NCI-H2196 (cell line): ENCODE data around the gene CRISPLD2.
"Not testable (repeated sequence)": the region's sequence is repeated elsewhere in the genome, so short reads cannot be mapped to it uniquely, and the experiment has no call there.

Source experiments
- DNase-seq: peaks from one replicate; lab custom pipeline; 2025; ENCODE audit not compliant: unreplicated experiment; lab: John Stamatoyannopoulos, UW

CRISPLD2 gene

DNA sequence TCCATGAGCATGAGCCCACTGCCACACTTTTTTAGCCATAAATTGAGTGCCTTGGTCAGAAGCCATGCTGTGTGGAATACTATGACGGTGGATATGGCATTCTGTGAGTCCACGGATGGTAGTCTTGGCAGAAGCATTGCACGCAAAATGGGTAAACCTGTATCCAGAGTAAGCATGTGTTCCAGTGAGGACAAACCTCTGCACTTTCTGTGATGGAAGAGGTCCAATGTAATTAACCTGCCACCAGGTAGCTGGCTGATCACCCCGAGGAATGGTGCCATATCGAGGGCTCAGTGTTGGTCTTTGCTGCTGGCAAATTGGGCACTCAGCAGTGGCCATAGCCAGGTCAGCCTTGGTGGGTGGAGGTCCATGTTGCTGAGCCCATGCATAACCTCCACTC, 37.0 kb downstream of the CRISPLD2 start:
- not testable (repeated sequence) for DNase-seq

DNA sequence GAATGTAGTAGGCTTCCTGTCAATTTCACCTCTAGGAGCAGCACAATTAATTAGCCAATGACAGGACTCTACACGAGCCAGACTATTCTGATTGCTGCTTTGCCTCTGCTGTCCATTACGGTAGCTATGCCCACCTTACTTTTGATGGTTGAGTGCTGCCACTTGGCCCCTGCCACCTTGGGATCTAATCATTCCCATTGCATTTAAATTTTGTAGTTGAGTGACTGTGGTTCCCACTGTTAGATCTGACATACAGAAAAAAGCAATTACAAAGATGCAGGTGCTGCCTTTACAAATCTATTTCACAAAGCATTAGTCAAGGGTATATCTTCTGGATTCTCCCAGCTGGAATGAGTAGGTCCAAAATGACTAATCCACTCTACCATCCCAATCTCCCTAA, 39.9 kb downstream of the CRISPLD2 start:
- no peak for DNase-seq

DNA sequence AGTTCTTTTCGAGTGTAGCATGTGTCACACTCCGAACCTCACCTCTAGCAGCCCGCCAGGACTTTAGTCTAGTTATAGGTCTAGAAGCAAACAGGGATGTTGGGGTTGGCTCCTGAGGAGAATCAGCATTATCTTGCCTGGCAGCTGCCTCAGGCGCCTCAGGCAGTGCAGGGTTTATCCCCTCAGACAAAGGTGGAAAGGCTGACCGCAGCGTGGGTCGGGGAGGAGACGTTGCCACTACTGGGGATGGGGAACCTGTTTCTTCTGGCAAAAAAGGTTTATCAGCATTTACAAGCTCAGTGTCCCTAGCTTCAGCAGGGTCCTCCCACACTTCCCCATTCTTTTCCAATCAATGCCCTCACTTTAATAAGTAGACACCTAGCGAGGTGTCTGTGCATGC, 40.6 kb downstream of the CRISPLD2 start:
- DNase-seq: no peak

DNA sequence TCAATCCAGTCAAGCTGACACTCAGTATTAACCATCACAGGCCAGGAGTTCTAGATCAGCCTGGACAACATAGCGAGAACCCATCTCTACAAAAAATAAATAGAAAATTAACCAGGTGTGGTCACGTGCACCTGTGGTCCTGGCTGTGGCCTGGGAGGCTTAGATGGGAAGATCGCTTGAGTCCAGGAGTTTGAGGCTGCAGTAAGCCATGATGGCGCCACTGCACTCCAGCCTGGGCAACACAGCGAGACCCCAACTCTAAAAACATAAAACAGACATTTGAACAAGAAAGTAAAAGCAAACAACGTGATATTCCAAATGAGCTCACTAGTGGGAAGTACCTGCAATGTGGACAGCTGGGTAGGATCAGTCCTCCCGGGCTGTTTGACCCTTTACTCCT, 41.9 kb downstream of the CRISPLD2 start:
- DNase-seq: no peak

DNA sequence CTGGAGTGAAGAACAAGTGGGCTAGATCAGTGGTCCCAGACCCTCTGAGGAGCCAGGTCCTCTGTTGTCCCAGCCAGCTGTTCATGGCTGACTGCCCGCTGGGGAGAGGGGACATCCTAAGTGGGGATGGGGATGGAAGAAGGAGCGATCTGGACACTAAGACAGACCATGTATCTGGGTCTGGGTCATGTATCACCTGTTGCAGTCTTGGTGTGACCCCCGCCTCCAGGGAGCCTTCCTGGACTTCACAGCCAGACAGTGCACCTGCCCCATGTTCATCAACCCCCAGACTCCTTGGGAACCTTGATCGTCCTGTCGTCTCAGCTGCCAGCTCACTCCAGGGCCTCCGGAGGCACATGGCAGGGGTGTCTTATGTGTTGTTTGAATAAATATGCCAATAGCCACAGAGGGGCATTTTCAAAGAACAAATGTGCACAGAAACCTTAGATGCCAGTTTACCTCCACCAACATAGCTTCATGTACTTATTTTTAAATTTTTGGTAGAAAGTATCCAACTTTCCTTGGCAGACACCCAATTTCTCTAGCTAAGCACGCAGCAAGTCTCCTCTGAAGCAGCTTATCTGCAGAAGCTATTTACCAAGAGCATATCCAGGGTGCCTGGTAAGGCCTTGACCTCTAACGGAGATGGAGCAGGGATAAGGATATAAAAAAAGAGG, 43.2 kb downstream of the CRISPLD2 start:
- no peak for DNase-seq

DNA sequence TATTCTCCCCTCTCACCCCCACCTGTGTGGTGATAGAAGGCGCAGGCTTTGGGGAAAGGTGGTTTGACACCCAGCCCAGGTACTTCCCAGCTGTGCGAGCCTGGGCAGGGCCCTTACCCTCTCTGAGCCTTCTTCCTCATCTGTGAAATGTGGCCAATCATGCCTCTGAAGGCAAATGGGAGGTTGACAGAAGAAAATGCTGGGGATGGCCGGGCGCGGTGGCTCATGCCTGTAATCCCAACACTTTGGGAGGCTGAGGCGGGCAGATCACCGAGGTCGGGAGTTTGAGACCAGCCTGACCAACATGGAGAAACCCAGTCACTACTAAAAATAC, 43.7 kb downstream of the CRISPLD2 start:
- no peak for DNase-seq

DNA sequence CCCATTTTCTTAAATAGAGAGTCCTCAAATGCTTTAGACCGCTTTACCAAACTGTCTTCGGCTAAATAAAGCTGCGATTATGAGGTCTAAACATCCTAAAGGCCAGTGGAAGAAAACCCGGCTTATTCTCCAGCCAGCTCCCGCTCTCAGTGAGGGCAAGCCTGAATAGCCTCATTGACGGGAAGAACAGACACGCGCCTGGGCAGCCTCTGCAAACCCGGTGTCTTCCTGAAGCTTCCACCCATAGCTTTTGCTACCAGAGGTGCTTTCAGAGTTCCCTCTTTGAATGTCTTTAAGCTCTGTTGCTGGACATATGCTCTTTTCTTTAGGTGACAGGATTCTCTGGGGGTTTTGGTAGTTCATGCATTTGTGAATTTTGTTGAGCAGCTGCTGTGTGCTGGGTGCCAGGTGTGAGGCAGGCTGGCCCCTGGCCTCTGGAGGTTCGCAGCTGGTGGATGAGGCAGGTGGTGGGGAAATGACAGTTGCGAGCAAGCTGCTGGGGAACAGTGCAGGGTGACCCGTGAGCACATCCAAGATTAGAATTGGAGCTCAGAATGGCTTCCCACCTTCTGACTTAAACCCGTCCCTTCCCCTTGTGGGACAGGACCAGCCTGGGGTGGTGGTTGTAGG, 44.7 kb downstream of the CRISPLD2 start:
- no peak for DNase-seq

DNA sequence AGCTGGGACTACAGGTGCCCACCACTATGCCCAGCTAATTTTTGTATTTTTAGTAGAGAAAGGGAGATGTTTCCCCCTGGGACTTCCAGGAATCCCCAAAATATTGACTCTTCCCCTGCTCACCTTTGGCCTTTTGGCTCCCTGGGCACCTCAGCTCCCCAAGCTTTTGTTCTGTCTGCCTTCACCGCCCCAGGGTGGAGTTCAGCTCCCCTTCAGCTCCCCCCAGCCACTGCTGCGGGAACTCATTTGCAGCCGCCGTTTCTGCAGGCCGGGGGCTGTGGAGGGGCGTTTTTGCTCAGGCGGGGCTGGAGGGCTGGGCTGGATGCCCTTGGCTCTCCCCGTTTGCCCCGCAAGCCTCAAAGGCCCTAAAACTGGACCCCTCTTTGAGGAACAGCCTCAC, 47.9 kb downstream of the CRISPLD2 start:
- DNase-seq: no peak

DNA sequence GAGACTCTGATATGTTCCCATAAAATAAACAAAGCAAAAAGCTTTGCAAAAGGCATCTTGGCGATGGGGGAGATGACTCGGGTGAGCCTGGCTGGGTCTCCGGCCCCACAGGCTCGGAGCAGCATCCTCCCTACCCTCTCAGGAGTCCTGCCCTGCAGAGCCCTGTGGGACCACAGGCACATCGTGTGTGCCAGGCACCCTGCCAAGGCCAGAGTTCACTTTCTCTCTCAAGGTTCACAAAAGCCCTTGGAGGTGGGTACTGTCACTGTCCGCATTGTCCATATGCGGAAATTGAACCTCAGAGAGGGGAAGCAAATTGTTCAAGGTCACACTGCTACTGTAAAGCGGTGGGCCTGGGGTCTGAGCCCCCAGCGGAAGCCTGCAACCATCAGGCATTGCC, 48.5 kb downstream of the CRISPLD2 start:
- no peak for DNase-seq

DNA sequence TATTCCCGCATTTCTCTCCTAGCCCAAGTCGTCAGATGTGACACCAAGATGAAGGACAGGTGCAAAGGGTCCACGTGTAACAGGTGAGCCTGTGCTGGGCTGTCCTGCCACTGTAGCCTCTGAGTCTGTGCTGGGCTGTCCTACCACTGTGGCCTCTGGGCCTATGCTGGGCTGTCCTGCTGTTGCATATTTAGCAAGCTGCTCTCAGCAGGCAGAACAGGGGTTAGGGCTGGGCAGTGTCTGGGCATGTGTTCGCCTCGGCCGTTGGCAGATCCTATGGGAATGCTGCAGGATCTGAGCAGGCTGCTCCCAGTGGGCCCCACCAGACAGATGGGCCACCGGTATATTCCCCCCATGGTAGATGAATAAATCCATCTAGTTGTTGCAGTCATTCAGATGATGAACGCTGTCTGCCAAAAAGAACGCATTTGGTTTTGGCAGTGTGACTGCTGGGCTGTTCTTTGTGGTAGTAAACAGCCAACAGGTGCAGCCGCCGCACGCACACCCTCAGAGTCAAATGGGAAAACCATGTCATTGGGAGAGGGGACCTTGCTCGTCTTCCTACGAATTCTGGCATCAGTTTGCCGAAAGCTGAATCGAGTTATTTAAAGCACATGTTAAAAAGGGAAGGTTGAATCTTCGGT, 49.2 kb downstream of the CRISPLD2 start:
- DNase-seq: no peak

DNA sequence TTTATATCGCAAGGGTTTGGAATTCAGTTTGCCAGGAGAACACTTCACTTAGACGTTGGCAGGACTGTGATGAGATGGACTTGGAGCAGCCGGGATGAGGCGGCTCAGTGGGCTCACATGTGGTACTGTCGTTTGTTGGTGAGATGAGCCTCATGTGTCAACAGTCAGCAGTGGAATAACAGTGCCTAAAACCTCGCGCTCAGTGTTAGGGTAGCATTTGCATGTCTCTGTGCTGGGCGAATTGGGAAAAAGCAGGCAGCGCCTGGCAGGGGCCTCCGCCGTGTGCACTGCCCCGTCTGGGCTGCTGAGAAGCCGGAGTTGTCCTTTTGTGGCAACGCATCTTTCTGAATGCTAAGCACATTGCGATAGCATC, 49.7 kb downstream of the CRISPLD2 start:
- DNase-seq: no peak

DNA sequence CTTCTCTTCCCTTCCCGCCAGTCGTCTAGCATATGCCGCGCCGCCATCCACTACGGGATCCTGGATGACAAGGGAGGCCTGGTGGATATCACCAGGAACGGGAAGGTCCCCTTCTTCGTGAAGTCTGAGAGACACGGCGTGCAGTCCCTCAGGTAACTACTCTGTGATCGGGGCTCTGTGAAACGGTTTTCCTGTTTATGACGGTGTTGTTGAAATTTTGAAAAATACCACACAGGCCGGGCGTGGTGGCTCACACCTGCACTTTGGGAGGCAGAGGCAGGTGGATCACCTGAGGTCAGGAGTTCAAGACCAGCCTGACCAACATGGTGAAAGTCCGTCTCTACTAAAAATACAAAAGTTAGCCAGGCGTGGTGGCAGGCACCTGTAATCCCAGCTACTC, 53.2 kb downstream of the CRISPLD2 start:
- DNase-seq: not testable (repeated sequence)

DNA sequence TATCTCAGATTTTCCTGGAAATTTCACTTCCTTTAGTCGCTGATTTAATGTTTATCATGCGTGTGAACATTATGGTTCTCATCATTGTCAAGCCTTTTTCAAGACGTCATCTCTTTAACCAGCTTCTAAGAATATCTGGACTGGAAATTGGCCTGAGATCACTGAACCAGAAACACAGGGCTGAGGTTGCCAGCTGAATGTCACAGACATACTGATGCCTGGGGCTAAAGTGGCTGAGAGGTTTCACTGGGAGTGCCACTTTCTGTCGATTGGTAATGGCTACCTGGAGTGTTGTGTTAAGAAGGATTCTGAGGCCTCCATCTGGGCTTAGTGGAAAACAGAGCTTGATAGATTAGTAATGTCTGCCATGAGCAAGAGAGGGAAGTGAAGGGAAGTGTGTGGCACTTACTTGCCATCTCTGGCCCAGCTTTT, 54.2 kb downstream of the CRISPLD2 start:
- DNase-seq: no peak

DNA sequence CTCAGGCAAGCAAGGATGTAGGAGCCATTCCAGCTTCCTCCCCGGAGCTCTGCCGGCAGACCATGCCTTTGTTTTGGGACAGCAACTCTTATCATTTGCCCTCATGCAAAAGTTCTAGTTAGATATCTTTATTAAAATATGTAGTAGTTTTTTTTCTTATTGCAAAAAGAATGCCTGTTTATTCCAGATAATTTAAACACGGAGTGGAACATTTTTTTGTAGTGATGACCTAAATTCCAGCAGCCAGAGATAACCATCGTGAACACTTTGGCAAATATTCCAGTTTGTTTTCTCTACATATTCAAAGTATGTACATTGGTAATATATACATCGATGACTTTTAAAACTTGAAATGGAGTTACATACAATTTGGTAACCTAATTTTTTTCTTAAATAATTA, 54.8 kb downstream of the CRISPLD2 start:
- DNase-seq: no peak

DNA sequence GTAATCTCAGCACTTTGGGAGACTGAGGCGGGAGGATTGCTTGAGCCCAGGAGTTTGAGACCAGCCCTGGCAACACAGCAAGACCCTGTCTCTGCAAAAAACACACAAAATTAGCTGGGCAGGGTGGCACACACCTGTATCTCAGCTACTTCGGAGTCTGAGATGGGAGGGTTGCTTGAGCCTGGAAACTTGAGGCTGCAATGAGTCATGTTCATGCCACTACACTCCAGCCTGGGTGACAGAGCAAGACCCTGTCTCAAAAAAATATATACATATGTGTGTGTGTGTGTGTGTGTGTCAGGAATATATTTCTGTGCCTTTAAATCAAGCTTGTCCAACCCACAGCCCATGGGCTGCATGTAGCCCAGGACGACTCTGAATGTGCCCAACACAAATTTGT, 55.2 kb downstream of the CRISPLD2 start:
- no peak for DNase-seq

DNA sequence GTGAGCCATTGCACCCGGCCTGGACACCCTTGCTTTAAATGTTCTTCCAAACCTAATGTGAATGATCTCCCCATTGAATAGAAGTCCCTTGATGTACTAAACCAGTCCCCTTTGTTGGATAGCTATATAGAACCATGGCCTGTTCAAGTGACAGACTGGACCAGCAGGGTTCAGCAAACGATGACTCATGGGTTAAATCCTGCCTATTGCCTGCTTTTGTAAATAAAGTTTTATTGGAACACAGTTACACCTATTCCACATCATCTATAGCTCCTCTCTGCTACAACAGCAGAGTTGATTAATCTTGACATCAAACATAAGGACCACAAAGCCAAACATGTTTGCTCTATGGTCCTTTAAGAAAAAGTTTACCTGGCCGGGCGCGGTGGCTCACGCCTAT, 56.1 kb downstream of the CRISPLD2 start:
- DNase-seq: no peak

DNA sequence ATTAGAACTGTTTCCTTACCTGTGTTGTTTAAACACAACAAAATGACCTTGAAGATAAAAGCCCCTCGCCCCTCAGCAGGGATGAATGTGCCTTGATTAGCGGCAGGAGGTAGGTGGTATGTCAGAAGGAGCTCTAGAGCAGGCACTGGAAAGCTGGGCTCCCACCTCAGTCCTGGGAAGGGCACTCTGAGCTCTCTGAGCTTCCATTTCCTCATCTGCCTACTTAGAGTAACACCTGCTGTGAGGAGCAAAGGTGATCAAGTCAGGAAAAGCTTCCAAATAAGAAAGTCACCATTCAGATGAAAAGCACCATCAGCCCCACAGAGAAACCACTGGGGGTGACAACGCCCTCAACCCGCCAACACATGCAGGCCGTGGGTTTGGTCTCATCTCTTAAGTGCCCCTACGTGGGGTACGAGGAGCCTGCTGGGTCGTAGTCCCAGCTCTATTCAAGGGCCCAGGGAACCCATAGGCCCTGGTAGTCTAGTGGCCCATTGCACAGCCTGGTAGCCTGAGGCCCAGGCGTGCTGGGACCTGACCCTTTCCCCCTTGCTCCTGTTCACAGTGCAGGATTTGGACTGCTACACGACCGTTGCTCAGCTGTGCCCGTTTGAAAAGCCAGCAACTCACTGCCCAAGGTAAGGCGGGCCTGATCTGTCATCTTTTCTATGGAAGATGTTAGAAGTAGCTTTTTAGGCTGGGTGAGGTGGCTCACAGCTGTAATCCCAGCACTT, 57.3 kb downstream of the CRISPLD2 start:
- no peak for DNase-seq

DNA sequence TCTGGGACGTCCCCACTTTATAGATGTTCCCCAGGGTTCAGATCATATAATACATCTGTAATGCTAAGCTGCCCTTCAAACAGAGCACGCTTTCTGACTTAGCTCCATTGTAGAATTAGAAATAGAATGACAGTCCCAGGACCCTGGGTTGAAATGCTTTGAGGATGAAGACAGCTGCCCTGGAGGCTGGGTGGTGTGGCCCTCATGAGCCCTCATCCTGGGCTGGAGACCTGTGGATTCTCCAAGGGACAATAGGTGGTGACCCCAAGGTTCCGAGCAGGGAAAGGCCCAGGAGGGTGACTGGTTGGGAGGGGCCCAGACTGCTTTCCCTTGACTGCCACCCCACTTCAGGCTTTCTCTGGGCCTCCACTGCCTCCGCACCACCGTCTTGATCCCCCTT, 59.0 kb downstream of the CRISPLD2 start:
- no peak for DNase-seq

DNA sequence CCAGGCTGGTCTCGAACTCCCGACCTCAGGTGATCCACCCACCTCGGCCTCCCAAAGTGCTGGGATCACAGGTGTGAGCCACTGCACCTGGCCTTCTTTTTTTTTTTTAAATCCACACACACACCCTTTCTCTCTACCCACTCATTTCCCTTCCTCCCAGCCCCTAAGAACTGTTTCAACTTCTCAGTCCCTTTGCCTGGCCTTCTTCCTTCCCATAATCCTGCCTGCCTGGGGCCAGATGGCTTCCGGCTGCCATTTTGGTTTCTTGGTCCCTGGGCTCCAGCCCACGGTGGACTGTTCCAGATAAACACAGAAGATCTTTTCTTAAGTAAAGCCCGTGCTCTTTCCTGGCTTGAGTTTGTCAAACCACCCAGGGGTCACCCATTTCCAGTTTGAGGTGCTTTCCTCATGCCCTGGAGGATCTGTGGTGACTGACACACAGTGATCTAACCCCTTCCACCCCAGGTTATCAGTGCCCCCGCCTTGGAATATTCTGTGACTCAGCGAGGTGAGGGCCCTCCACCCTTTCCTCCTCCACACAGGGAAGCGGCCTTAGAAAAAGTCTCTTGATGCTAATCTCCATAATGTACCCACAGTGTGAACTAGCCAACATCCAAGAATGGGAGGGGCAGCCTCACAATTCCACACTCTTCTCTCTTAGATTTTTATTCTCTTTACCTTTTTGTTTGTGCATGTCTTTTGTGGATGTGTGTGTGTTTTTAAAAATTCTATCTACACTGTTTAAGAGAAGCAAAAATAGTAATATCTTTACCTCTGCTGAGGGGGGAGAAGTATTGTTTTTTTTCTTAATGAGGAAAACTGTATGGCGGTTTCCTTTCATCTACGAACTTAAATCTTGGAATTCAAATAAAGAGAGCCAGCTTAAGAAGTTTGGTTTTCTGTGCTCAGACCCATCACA, 60.0 kb downstream of the CRISPLD2 start:
- no peak for DNase-seq

DNA sequence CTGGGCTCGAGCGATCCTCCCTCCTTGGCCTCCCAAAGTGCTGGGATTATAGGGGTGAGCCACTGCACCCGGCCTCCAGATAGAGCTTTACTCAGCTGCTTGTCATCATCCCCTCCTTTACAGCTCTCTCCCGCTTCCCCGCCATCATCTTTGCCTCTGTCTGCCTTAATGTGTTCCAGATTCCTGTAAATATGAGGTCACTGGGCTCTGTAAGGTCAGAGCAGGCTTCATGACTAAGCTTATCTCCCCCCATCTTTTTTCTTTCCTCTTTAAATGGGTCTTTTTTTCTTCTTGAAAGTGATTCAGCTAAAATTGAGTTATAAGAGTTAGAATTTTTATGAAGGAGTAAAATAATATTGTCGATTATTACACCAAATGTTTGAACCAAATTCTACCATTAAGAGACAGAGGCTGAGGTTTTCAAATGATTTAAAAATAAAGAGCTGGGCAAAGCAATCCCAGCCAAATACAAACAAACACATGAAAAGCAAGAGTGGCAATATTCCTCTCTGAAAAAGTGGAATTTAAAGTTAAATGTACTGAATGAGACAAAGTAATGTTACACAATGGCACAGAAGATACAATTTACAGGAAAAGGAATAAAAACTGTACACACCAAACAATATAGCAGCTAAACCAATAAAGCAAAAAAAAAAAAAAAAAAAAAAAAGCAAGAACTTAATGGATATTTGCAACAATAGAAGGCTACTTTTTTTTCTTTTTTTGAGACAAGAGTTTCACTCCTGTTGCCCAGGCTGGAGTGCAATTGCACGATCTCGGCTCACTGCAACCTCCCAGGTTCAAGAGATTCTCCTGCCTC, 62.1 kb downstream of the CRISPLD2 start:
- DNase-seq: no peak
